Right lobe of liver (tissue), 4 donors: Measurements from ENCODE around the gene STAM.

Experiments
- CTCF ChIP-seq, 4 donors: fragments of 200-600 bp in 3 of 4; fragments of 450-650 bp in 1 of 4; IDR thresholded peaks; one replicate each; pipeline versions ENCODE4 v1.5.1 to v1.8.0; 2016 to 2022; ENCODE audit warnings: antibody characterized with exemption in 4 of 4, mild to moderate bottlenecking in 2 of 4
- POLR2A ChIP-seq: fragments of 450-650 bp; IDR thresholded peaks from one replicate; pipeline ENCODE4 v1.6.1; 2017; ENCODE audit warnings: antibody characterized with exemption, mild to moderate bottlenecking
- donor health status: DM: no; HTN: no; CAD: no.
- donor health status: DM: no; HTN: no; CAD: no.
- donor health status: DM: no; HTN: yes; CAD: no.

GRCh38 chr10:17756557-17757217 lies 112.7 kb downstream of the STAM start:
- no peak for TF ChIP-seq CTCF (IDR thresholded peaks at IDR 0.05)
- TF ChIP-seq POLR2A = no peak
